ENCODE results near the gene TXNDC11.

The TXNDC11 gene

GRCh38 chr16:11687601-11688519 lies 54.8 kb downstream of the TXNDC11 start:
- no peak for DNase-seq

- DNase-seq = no peak
Measured at GRCh38 chr16:11686713-11687380, 55.8 kb downstream of the TXNDC11 start.

GRCh38 chr16:11685844-11686618 lies 56.6 kb downstream of the TXNDC11 start:
- no peak for DNase-seq

- no peak for DNase-seq
Measured at GRCh38 chr16:11684231-11685025, 58.2 kb downstream of the TXNDC11 start.

- DNase-seq = no peak
Measured at GRCh38 chr16:11683145-11683544, 59.5 kb downstream of the TXNDC11 start.

- DNase-seq = no peak
Measured at GRCh38 chr16:11682655-11683096, 60.0 kb downstream of the TXNDC11 start.

GRCh38 chr16:11681976-11682654 lies 60.5 kb downstream of the TXNDC11 start:
- DNase-seq = no peak

- no peak for DNase-seq
Measured at GRCh38 chr16:11681556-11681955, 61.1 kb downstream of the TXNDC11 start.

GRCh38 chr16:11679941-11680911 lies 62.4 kb downstream of the TXNDC11 start:
- no peak for DNase-seq

- DNase-seq = no peak
Measured at GRCh38 chr16:11679250-11679649, 63.4 kb downstream of the TXNDC11 start.

- no peak for DNase-seq
Measured at GRCh38 chr16:11677959-11678881, 64.4 kb downstream of the TXNDC11 start.

GRCh38 chr16:11677451-11677951 lies 65.2 kb downstream of the TXNDC11 start:
- no peak for DNase-seq

- no peak for DNase-seq
Measured at GRCh38 chr16:11676799-11677198, 65.9 kb downstream of the TXNDC11 start.

- no peak for DNase-seq
Measured at GRCh38 chr16:11675561-11676511, 66.8 kb downstream of the TXNDC11 start.

- no peak for DNase-seq
Measured at GRCh38 chr16:11674818-11675560, 67.7 kb downstream of the TXNDC11 start.

GRCh38 chr16:11674001-11674817 lies 68.4 kb downstream of the TXNDC11 start:
- DNase-seq = no peak
